DMS79 (cell line): Measurements from ENCODE around the gene CASR.

Experiments
- DNase-seq: peaks from one replicate; lab custom pipeline; 2025; lab: John Stamatoyannopoulos, UW

Gene CASR

GRCh38 chr3:122258757-122259371, 75.4 kb downstream of the CASR start:
- peak; percentile 51 for DNase-seq

- DNase-seq = peak; percentile 95
Observed at GRCh38 chr3:122260206-122260605, 76.7 kb downstream of the CASR start.

GRCh38 chr3:122263058-122263457, 79.6 kb downstream of the CASR start:
- no peak for DNase-seq

- DNase-seq = no peak
Observed at GRCh38 chr3:122263974-122264588, 80.6 kb downstream of the CASR start.

GRCh38 chr3:122265957-122266356, 82.5 kb downstream of the CASR start:
- DNase-seq = no peak

- DNase-seq = no peak
Observed at GRCh38 chr3:122268257-122269024, 85.0 kb downstream of the CASR start.

GRCh38 chr3:122269045-122269444, 85.6 kb downstream of the CASR start:
- no peak for DNase-seq

- no peak for DNase-seq
Observed at GRCh38 chr3:122271246-122271898, 87.9 kb downstream of the CASR start.

- DNase-seq = no peak
Observed at GRCh38 chr3:122272879-122273278, 89.4 kb downstream of the CASR start.

- no peak for DNase-seq
Observed at GRCh38 chr3:122273498-122273897, 90.0 kb downstream of the CASR start.

GRCh38 chr3:122281891-122282290, 98.4 kb downstream of the CASR start:
- DNase-seq = no peak

- DNase-seq = no peak
Observed at GRCh38 chr3:122283796-122284445, 100.5 kb downstream of the CASR start.

GRCh38 chr3:122284486-122284885, 101.0 kb downstream of the CASR start:
- no peak for DNase-seq

- no peak for DNase-seq
Observed at GRCh38 chr3:122294359-122294758, 110.9 kb downstream of the CASR start.

- no peak for DNase-seq
Observed at GRCh38 chr3:122295266-122296062, 112.0 kb downstream of the CASR start.

- DNase-seq = no peak
Observed at GRCh38 chr3:122298239-122298638, 114.8 kb downstream of the CASR start.

GRCh38 chr3:122299215-122299614, 115.7 kb downstream of the CASR start:
- DNase-seq = no peak

- no peak for DNase-seq
Observed at GRCh38 chr3:122299872-122300460, 116.5 kb downstream of the CASR start.

- no peak for DNase-seq
Observed at GRCh38 chr3:122301063-122301462, 117.6 kb downstream of the CASR start.

GRCh38 chr3:122305818-122306621, 122.6 kb downstream of the CASR start:
- DNase-seq = no peak
